Heart left ventricle (tissue), 16 donors: ENCODE data around the gene LCK. TPM values are rescaled to one million over a fixed set of nuclear protein-coding genes. Genes with fewer than 3 reads are reported as not detected.

Source experiments
- ATAC-seq, 4 donors: fragments of 200-7000 bp; cut with Tn5 transposase; one replicate each; pipeline ENCODE4 v1.9.1; 2020 to 2022; ENCODE audit warnings: moderate library complexity in 4 of 4, mild to moderate bottlenecking in 3 of 4, moderate number of reproducible peaks in 1 of 4
- DNase-seq, 5 donors: peaks; one replicate each; pipeline ENCODE4 v3.0.0-alpha.2; 2020
- H3K27ac ChIP-seq, 12 donors: fragments of 200-600 bp; sonication (generic) in 4 of 12; one replicate each; pipeline versions ENCODE4 v1.5.0 to v1.8.0; 2016 to 2022; ENCODE audit warnings: mild to moderate bottlenecking in 2 of 12
- H3K27me3 ChIP-seq, 9 donors: fragments of 200-600 bp; sonication (generic) in 2 of 9; one replicate each; pipeline versions ENCODE4 v1.5.1 to v1.8.0; 2016 to 2022; ENCODE audit warnings: mild to moderate bottlenecking in 3 of 9
- H3K36me3 ChIP-seq, 9 donors: fragments of 200-600 bp; sonication (generic) in 2 of 9; one replicate each; pipeline versions ENCODE4 v1.5.0 to v1.8.0; 2018 to 2022; ENCODE audit warnings: mild to moderate bottlenecking in 2 of 9
- H3K4me1 ChIP-seq, 12 donors: fragments of 200-600 bp; sonication (generic) in 4 of 12; one replicate each; pipeline versions ENCODE4 v1.5.0 to v1.8.0; 2016 to 2022; ENCODE audit warnings: mild to moderate bottlenecking in 3 of 12
- H3K4me3 ChIP-seq, 12 donors: fragments of 200-600 bp; sonication (generic) in 4 of 12; one replicate each; pipeline versions ENCODE4 v1.5.0 to v1.8.0; 2017 to 2022; ENCODE audit warnings: mild to moderate bottlenecking in 9 of 12, moderate library complexity in 4 of 12
- H3K9me3 ChIP-seq, 12 donors: fragments of 200-600 bp; sonication (generic) in 4 of 12; one replicate each; pipeline versions ENCODE4 v1.5.0 to v1.8.0; 2016 to 2022; ENCODE audit warnings: mild to moderate bottlenecking in 1 of 12
- POLR2A ChIP-seq, 2 donors: fragments of 450-650 bp; IDR thresholded peaks; one replicate each; pipeline ENCODE4 v1.6.1; 2017; ENCODE audit warnings: antibody characterized with exemption in 2 of 2, mild to moderate bottlenecking in 2 of 2, moderate library complexity in 2 of 2
- WGBS, 4 donors: extraction: QIAGEN DNeasy Blood & Tissue Kit in 2 of 4; methylation state at CpG; one replicate each; pipeline versions ENCODE4 v1.1.5 to v1.1.7; 2013 to 2018; 5-methylcytosine and 5-hydroxymethylcytosine counted together
- intact Hi-C, 10 donors: fragments of 100-400 bp; cut with DNase I; formaldehyde crosslinking; loops; one replicate each; pipeline versions ENCODE4 v1.11.1 to v1.14.2; 2022
- polyA plus RNA-seq, 2 donors: library from polyadenylated mRNA; stranded (reverse); fragments of 200-250 nt; gene quantifications; one replicate each; pipeline ENCODE4 v1.2.3, GENCODE V29; 2013
- total RNA-seq, 9 donors: library from RNA; depleted of rRNA in 2 of 9; stranded (reverse); fragments of >200 nt in 2 of 9; fragmentation: NEBNext Ultra II Directional in 3 of 9; extraction: Animal tissue kit (Norgen Biotek cat#: 25700) in 3 of 9; gene quantifications; one replicate each; pipeline versions ENCODE4 v1.1.0 to v1.2.4, GENCODE V29; 2016 to 2023
- TF ChIP-seq, protein P1 (sequence below), 12 donors: fragments of 200-600 bp; sonication (generic) in 4 of 12; IDR thresholded peaks; one replicate each; pipeline versions ENCODE4 v1.5.0 to v1.8.0; 2018 to 2022; ENCODE audit warnings: antibody characterized with exemption in 12 of 12, mild to moderate bottlenecking in 5 of 12
- donor health status: ischemic (EF 13 %, LVEDD 7.1; RV severe dilation, severe dysfunction).
- donor health status: healthy with polysubstance abuse.
- donor health status: DM: no; HTN: yes; CAD: no.
- donor health status: DM: no; HTN: no; CAD: no.
- donor health status: ischemic (EF 25% LVEDD 6.9; RV normal size, moderate dysfunction).
- donor health status: ischemic (EF 25% LVEDD 5.7; RV mildly dilated, moderate dysfunction).
- donor health status: healthy.
- donor health status: DM: yes; HTN: yes; CAD: no.
- donor health status: ischemic (EF 35%, LVEDD 5.7; RV mildly dilated, moderate dysfunction).
- donor health status: nonischemic (EF 11% LVEDD 7.7; RV severe dilation, severe dysfunction).
- donor health status: DM: yes; HTN: yes; CAD: no.
- donor health status: PGD.
- donor health status: ischemic (EF 29% LVEDD 5.4; RV normal size, mild dysfunction).
- donor health status: nonischemic (EF 23%, LVEDD 6.1; RV moderate dilation, normal function).

The LCK gene
- total and polyA plus RNA-seq, 11 donors, result 0.34 to 7.6 (median 0.49) TPM; not detected in 3

DNA sequence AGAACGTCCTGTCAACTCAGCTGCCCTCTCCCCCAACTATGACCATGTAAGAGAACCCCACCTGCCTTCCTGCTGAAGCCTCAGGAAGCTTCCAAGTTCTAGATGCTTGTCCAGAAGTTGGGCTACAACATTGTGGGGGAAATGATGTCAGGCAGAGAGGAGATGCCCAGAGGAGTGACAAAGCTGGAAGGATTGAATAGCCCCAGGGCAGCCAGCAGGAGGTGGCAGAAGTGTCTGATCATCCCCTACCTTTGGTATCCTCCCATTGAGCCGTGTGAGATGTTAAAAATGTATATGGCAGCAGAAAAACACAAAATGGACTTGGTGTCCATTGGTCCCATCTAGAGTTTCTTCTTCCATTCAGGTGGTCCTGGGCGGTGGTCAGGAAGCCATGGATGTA is 22.3 kb upstream of the LCK start:
- Histone ChIP-seq H3K36me3 (peaks cover 0 to 100% (median 94%) of the 10 kb centered on the region in 9 donors), H3K27me3 (no peaks in the 10 kb centered on the region), H3K4me1 (peaks cover 0 to 6% (median 4%) of the 10 kb centered on the region in 12 donors), H3K4me3 (no peak overlapping the region), H3K9me3 (no peaks in the 10 kb centered on the region), H3K27ac (no peak overlapping the region)
- no peak for DNase-seq
- WGBS, 4 donors, result 80 to 86% (median 83%) methylated on average over 3 of the region's 3 CpGs
- TF ChIP-seq, protein P1, sequence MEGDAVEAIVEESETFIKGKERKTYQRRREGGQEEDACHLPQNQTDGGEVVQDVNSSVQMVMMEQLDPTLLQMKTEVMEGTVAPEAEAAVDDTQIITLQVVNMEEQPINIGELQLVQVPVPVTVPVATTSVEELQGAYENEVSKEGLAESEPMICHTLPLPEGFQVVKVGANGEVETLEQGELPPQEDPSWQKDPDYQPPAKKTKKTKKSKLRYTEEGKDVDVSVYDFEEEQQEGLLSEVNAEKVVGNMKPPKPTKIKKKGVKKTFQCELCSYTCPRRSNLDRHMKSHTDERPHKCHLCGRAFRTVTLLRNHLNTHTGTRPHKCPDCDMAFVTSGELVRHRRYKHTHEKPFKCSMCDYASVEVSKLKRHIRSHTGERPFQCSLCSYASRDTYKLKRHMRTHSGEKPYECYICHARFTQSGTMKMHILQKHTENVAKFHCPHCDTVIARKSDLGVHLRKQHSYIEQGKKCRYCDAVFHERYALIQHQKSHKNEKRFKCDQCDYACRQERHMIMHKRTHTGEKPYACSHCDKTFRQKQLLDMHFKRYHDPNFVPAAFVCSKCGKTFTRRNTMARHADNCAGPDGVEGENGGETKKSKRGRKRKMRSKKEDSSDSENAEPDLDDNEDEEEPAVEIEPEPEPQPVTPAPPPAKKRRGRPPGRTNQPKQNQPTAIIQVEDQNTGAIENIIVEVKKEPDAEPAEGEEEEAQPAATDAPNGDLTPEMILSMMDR (IDR thresholded peaks at IDR 0.05), result no peak
- TF ChIP-seq POLR2A (IDR thresholded peaks at IDR 0.05), result no peak
- intact Hi-C loops, result loop anchor here in 3 of 10 donors (10.0 kb wide), 2 partner anchors 106 to 166 kb away; partner anchors contain the start of genes BSDC1 (in 2 of the 3) and MARCKSL1 (in 1 of the 3)
- ATAC-seq, result no peak

- WGBS, 4 donors, result 68 to 87% (median 79%) methylated on average over 5 of the region's 5 CpGs
Observed at GRCh38 chr1:32231843-32232432, 19.1 kb upstream of the LCK start.

GRCh38 chr1:32232558-32233304 is 18.3 kb upstream of the LCK start:
- WGBS, 4 donors, result 87 to 92% (median 90%) methylated on average over 8 of the region's 8 CpGs
- no peak overlapping the region for H3K27ac ChIP-seq
- H3K4me3 ChIP-seq, result no peak overlapping the region
- ATAC-seq (no peak), DNase-seq (no peak)
- H3K9me3 ChIP-seq, result no peaks in the 10 kb centered on the region
- intact Hi-C loops, result no loop called here
- H3K36me3 ChIP-seq, result peaks cover 0 to 72% (median 63%) of the 10 kb centered on the region in 9 donors
- no peaks in the 10 kb centered on the region for H3K27me3 ChIP-seq
- TF ChIP-seq POLR2A (IDR thresholded peaks at IDR 0.05), result no peak
- TF ChIP-seq, protein P1 (IDR thresholded peaks at IDR 0.05), result no peak
- H3K4me1 ChIP-seq, result peaks cover 0 to 8% (median 0%) of the 10 kb centered on the region in 12 donors

More at GRCh38 chr1:32231843-32232432, 19.1 kb upstream of the LCK start:
- intact Hi-C loops, result no loop called here
- no peaks in the 10 kb centered on the region for H3K27me3 ChIP-seq
- no peak overlapping the region for H3K4me3 ChIP-seq
- ATAC-seq, result no peak
- no peaks in the 10 kb centered on the region for H3K9me3 ChIP-seq
- no peak overlapping the region for H3K27ac ChIP-seq
- peaks cover 0 to 80% (median 67%) of the 10 kb centered on the region in 9 donors for H3K36me3 ChIP-seq
- DNase-seq, result no peak
- peaks cover 0 to 8% (median 0%) of the 10 kb centered on the region in 12 donors for H3K4me1 ChIP-seq
- TF ChIP-seq POLR2A (IDR thresholded peaks at IDR 0.05), result no peak
- TF ChIP-seq, protein P1 (IDR thresholded peaks at IDR 0.05), result no peak

DNA sequence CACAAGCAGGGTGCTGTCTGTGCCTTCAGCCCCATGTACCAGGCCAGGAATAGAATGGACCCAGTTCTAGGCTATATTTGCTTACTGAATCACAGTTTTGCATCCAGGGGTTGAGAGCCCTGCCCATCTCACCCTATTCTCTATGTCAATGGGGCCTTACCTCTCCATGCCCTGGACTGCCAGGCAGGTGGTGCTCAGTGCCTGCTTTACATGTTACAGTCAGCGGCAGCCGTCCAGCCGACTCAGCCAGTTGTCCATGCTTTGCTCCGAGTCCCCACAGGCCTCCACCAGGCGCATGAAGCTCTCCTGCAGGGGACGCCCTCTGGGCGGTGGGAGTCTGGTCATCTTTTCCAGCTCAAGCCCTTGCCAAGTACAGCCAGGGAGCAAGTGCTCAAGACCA is 16.3 kb upstream of the LCK start:
- TF ChIP-seq POLR2A (IDR thresholded peaks at IDR 0.05), result no peak
- TF ChIP-seq, protein P1 (IDR thresholded peaks at IDR 0.05), result no peak
- ATAC-seq (no peak), DNase-seq (no peak)
- Histone ChIP-seq H3K4me1 (peaks cover 0 to 10% (median 2%) of the 10 kb centered on the region in 12 donors), H3K9me3 (no peaks in the 10 kb centered on the region), H3K27me3 (no peaks in the 10 kb centered on the region), H3K36me3 (peaks cover 0 to 52% (median 43%) of the 10 kb centered on the region in 9 donors), H3K27ac (no peak overlapping the region), H3K4me3 (no peak overlapping the region)
- 85 to 91% (median 86%) methylated on average over 7 of the region's 7 CpGs for WGBS, 4 donors
- intact Hi-C loops, result no loop called here
